MM.1S (cell line): ENCODE measurements around the gene ZDHHC1.

ENCODE experiments used
- EZH2 ChIP-seq: fragments of 300-600 bp; sonication (generic); optimal IDR thresholded peaks from 2 replicates; pipeline ENCODE3; 2017; ENCODE audit warnings: low read depth, mild to moderate bottlenecking, antibody characterized with exemption, low read length, mixed read lengths
- EZH2phosphoT487 ChIP-seq: fragments of 300-600 bp; sonication (generic); IDR thresholded peaks from 2 replicates; pipeline ENCODE4 v1.6.1; 2018; ENCODE audit warnings: antibody characterized with exemption, low read length
- TF ChIP-seq, protein P1 (sequence below): fragments of 300-600 bp; sonication (generic); IDR thresholded peaks from 2 replicates; pipeline ENCODE4 v1.5.1; 2016; ENCODE audit warnings: antibody characterized with exemption, low read length, mixed read lengths

- TF ChIP-seq, protein P1, sequence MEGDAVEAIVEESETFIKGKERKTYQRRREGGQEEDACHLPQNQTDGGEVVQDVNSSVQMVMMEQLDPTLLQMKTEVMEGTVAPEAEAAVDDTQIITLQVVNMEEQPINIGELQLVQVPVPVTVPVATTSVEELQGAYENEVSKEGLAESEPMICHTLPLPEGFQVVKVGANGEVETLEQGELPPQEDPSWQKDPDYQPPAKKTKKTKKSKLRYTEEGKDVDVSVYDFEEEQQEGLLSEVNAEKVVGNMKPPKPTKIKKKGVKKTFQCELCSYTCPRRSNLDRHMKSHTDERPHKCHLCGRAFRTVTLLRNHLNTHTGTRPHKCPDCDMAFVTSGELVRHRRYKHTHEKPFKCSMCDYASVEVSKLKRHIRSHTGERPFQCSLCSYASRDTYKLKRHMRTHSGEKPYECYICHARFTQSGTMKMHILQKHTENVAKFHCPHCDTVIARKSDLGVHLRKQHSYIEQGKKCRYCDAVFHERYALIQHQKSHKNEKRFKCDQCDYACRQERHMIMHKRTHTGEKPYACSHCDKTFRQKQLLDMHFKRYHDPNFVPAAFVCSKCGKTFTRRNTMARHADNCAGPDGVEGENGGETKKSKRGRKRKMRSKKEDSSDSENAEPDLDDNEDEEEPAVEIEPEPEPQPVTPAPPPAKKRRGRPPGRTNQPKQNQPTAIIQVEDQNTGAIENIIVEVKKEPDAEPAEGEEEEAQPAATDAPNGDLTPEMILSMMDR = no peak
- TF ChIP-seq EZH2phosphoT487 (no peak), EZH2 (no peak)
Measured at GRCh38 chr16:67445913-67446907, 29.9 kb upstream of the ZDHHC1 start.
